ENCODE data around the gene TMEM60.

TMEM60 gene

DNA sequence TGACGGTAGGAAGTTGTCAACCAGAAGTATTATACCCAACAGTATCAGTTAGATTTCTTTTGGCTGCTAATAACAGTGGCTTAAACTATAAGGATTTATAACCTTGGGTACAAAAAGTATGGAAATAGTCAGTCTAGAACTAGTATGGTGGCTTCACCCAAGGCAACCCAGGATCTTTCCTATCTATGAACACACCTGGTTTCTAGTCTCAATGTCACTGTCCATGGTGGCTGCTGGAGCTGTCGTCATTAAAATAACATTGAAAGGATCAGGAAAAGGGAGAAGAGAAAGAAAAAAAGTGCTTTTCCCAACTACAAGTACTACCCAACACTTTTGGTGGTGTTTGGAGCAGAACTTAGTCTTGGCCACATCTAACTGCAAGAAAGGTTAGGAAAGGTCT is 28.1 kb upstream of the TMEM60 start:
- no peak for DNase-seq (ENCODE audit: low read depth)
- no peak overlapping the region for H3K4me3 ChIP-seq (ENCODE audit: control insufficient read depth, low read depth, low read length)
- TF ChIP-seq, protein P1, sequence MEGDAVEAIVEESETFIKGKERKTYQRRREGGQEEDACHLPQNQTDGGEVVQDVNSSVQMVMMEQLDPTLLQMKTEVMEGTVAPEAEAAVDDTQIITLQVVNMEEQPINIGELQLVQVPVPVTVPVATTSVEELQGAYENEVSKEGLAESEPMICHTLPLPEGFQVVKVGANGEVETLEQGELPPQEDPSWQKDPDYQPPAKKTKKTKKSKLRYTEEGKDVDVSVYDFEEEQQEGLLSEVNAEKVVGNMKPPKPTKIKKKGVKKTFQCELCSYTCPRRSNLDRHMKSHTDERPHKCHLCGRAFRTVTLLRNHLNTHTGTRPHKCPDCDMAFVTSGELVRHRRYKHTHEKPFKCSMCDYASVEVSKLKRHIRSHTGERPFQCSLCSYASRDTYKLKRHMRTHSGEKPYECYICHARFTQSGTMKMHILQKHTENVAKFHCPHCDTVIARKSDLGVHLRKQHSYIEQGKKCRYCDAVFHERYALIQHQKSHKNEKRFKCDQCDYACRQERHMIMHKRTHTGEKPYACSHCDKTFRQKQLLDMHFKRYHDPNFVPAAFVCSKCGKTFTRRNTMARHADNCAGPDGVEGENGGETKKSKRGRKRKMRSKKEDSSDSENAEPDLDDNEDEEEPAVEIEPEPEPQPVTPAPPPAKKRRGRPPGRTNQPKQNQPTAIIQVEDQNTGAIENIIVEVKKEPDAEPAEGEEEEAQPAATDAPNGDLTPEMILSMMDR (IDR thresholded peaks at IDR 0.05; ENCODE audit: control insufficient read depth, insufficient read depth, low read depth, low read length, missing control alignments) = no peak

DNA sequence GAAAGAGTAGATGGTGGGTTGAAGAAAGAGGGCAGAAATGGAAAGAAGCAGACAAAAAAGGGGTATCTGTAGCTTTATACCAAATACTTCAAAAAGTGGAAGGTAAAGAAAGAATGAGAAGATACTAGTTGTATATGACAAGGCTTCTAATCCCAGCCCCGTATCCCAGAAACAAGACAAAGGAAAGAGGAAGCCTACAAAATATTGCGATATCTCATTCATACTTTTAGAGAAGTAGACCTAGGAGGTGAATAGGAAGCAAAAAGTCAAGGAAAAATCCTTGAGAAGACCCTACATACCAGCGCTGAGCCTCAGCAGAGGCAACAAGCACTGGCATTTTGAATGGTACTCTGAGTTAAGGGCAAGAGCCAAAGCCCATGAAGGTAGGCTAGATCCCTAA is 26.9 kb upstream of the TMEM60 start:
- DNase-seq (ENCODE audit: low read depth) = no peak
- H3K4me3 ChIP-seq (ENCODE audit: control insufficient read depth, low read depth, low read length) = no peak overlapping the region
- TF ChIP-seq, protein P1 (IDR thresholded peaks at IDR 0.05; ENCODE audit: control insufficient read depth, insufficient read depth, low read depth, low read length, missing control alignments) = no peak

DNA sequence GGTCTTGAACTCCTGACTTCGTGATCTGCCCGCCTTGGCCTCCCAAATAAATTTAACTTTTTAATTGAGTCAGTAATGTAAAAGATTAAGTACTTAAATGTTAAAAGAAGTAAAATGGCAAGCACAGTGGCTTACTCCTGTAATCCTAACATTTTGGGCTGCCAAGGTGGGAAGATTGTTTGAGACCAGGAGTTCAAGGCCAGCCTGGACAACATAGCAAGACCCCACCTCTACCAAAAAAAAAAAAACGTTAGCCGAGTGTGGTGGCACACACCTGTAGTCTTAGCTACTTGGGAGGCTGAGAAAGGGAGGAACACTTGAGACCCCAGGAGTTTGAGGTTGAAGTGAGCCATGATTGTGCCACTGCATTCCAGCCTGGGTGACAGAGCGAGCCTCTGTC is 26.4 kb upstream of the TMEM60 start:
- TF ChIP-seq, protein P1 (IDR thresholded peaks at IDR 0.05; ENCODE audit: control insufficient read depth, insufficient read depth, low read depth, low read length, missing control alignments) = no peak
- no peak for DNase-seq (ENCODE audit: low read depth)
- H3K4me3 ChIP-seq (ENCODE audit: control insufficient read depth, low read depth, low read length) = no peak overlapping the region

DNA sequence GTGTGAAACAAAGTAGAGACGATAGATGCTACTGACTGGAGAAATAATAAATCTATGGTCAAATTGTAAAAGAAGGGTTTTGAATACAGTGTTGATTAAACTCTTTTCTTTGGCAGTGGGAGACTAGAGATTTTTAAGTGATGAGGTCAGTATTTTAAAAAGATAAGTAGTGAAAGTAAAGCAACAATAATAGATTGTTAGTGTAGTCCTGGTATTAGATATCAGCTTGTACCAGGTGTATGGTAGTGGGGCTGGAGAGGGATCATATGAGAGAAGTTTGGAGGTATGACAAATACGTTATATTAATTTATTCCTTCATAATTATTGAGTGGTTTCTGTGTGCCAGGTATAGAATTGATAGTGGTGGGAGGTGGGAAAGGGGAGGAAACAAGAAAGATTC is 25.6 kb upstream of the TMEM60 start:
- no peak for DNase-seq (ENCODE audit: low read depth)
- TF ChIP-seq, protein P1 (IDR thresholded peaks at IDR 0.05; ENCODE audit: control insufficient read depth, insufficient read depth, low read depth, low read length, missing control alignments) = no peak
- H3K4me3 ChIP-seq (ENCODE audit: control insufficient read depth, low read depth, low read length) = no peak overlapping the region

DNA sequence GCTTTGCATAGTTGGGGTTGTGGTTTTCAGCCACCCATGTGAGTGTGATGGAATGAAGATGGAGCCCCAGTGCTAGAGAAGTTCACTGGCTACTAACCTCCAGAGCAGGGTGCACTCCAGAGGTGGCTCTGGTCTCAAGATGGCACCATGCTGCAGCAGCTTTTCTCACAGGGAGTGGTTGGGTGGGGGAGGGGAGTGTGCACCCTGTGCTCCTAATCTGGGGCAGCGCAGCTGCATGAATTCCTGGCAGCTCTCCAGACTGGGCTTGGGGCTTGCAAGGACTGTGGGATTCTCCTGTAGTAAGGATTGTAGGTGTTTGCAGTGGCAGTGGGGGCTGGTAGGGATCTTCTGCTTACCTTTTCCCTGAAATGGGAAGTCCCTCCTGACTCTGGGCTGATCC is 24.0 kb upstream of the TMEM60 start:
- DNase-seq (ENCODE audit: low read depth) = no peak
- TF ChIP-seq, protein P1 (IDR thresholded peaks at IDR 0.05; ENCODE audit: control insufficient read depth, insufficient read depth, low read depth, low read length, missing control alignments) = no peak
- no peak overlapping the region for H3K4me3 ChIP-seq (ENCODE audit: control insufficient read depth, low read depth, low read length)

DNA sequence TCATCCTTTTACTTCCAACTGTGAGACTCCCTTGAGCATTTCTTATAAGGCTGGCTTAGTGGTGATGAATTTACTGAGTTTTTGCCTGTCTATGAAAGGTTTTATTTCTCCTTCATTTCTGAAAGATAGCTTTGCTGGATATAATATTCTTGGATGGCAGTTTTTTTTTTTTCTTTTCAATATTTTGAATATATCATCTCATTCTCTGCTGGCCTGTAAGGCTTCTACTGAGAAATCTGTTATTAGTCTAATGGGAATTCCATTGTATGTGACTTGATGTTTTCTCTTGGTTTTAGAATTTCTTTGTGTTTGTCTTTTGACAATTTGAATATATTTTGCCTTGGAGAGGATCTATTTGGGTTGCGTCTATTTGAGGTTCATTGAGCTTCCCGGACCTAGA is 22.7 kb upstream of the TMEM60 start:
- no peak for DNase-seq (ENCODE audit: low read depth)
- H3K4me3 ChIP-seq (ENCODE audit: control insufficient read depth, low read depth, low read length) = no peak overlapping the region
- TF ChIP-seq, protein P1 (IDR thresholded peaks at IDR 0.05; ENCODE audit: control insufficient read depth, insufficient read depth, low read depth, low read length, missing control alignments) = no peak

DNA sequence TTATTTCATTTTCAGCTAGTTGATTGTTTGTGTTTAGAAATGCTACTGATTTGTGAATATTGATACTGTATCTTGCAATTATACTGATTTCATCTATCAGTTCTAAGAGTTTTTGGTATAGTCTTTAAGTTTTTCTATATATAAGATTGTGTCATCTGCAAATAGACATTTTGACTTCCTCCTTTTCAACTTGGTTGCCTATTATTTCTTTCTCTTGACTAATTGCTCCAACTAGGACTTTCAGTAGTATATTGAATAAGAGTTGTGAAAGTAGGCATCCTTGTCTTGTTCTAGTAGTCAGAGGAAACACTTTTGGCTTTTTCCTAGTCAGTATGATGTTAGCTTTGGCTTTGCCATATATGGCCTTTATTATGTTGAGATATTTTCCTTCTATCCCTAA is 20.8 kb upstream of the TMEM60 start:
- TF ChIP-seq, protein P1 (IDR thresholded peaks at IDR 0.05; ENCODE audit: control insufficient read depth, insufficient read depth, low read depth, low read length, missing control alignments) = no peak
- H3K4me3 ChIP-seq (ENCODE audit: control insufficient read depth, low read depth, low read length) = no peak overlapping the region
- DNase-seq (ENCODE audit: low read depth) = no peak

Data from AG09309 (cell line).